ENCODE measurements around the gene TAS1R2. TPM values are rescaled to one million over a fixed set of nuclear protein-coding genes. Genes with fewer than 3 reads are reported as not detected.

Gene TAS1R2
- total RNA-seq, 1 experiment from 2014 or later, result not detected

DNA sequence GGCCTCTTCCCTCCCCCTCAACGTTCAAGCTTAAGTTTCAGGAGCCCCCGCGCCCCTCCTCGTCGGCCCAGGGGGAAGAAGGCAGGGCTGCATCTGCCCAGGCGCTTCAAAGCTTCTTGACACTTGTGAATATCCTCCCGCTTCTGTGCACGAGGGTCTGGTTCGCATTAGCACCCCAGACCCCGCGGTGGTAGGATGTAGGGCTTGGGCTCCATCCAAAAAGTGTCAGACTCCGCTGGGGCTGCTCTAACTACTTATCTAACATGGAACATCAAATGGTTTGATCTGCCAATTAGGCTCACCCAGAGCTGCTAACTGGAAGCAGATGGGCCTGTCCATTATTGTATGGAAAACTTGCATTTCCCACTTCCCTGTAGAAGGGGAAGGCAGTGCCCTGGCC is 28.9 kb downstream of the TAS1R2 start:
- DNase-seq, result no peak
- Histone ChIP-seq H3K4ac (ENCODE audit: low read depth, low read length) (no peak overlapping the region), H3K9ac (ENCODE audit: extremely low read depth, insufficient read length, low read length) (no peak overlapping the region), H2BK20ac (ENCODE audit: low read depth, low read length, poor library complexity, severe bottlenecking) (no peak overlapping the region), H3K23ac (ENCODE audit: insufficient read length, low read depth, low read length) (no peak overlapping the region), H3K9me3 (ENCODE audit: control insufficient read depth, low read depth, low read length) (no peaks in the 10 kb centered on the region), H2AFZ (ENCODE audit: low read length) (no peak overlapping the region), H4K8ac (replicated peaks; ENCODE audit: insufficient read length, low read depth, low read length) (no peak overlapping the region), H4K20me1 (ENCODE audit: control insufficient read depth, insufficient read depth, insufficient read length) (no peaks in the 10 kb centered on the region), H3T11ph (ENCODE audit: low read length) (no peak overlapping the region), H3K18ac (ENCODE audit: insufficient read length, low read depth, low read length) (no peak overlapping the region), H2BK12ac (ENCODE audit: insufficient read length, low read depth, low read length) (no peak overlapping the region), H2BK120ac (ENCODE audit: low read depth, low read length, poor library complexity, severe bottlenecking) (no peak overlapping the region), H3K4me1 (ENCODE audit: insufficient read depth, low read length) (no peaks in the 10 kb centered on the region), H3K14ac (ENCODE audit: insufficient read depth, low read length) (no peak overlapping the region), H2BK15ac (ENCODE audit: low read depth, low read length) (no peak overlapping the region), H3K79me2 (ENCODE audit: insufficient read depth, low read length) (no peaks in the 10 kb centered on the region), H3K4me2 (ENCODE audit: insufficient read depth, insufficient read length, low read length) (no peak overlapping the region), H3K27ac (ENCODE audit: insufficient read length, low read depth, low read length) (no peak overlapping the region), H3K56ac (ENCODE audit: insufficient read length, low read depth, low read length) (no peak overlapping the region), H3K23me2 (ENCODE audit: insufficient read length, low read depth, low read length, poor library complexity, severe bottlenecking) (no peaks in the 10 kb centered on the region), H3K79me1 (ENCODE audit: insufficient read depth, low read depth, low read length, poor library complexity, severe bottlenecking) (no peaks in the 10 kb centered on the region), H3K27me3 (ENCODE audit: insufficient read depth, low read length) (no peaks in the 10 kb centered on the region; the same call in 1 of the 2 replicates), H4K91ac (ENCODE audit: insufficient read length, low read depth, low read length) (no peak overlapping the region), H2AK5ac (ENCODE audit: insufficient read length, low read length) (no peak overlapping the region), H4K5ac (ENCODE audit: insufficient read length, low read depth, low read length) (no peak overlapping the region), H2BK5ac (ENCODE audit: insufficient read length, low read length) (no peak overlapping the region)
- no peaks in the 10 kb centered on the region for H3K4me1 Mint-ChIP-seq
- H3K27me3 Mint-ChIP-seq (ENCODE audit: low read depth), result peaks cover 42% of the 10 kb centered on the region
- TF ChIP-seq, protein P1, sequence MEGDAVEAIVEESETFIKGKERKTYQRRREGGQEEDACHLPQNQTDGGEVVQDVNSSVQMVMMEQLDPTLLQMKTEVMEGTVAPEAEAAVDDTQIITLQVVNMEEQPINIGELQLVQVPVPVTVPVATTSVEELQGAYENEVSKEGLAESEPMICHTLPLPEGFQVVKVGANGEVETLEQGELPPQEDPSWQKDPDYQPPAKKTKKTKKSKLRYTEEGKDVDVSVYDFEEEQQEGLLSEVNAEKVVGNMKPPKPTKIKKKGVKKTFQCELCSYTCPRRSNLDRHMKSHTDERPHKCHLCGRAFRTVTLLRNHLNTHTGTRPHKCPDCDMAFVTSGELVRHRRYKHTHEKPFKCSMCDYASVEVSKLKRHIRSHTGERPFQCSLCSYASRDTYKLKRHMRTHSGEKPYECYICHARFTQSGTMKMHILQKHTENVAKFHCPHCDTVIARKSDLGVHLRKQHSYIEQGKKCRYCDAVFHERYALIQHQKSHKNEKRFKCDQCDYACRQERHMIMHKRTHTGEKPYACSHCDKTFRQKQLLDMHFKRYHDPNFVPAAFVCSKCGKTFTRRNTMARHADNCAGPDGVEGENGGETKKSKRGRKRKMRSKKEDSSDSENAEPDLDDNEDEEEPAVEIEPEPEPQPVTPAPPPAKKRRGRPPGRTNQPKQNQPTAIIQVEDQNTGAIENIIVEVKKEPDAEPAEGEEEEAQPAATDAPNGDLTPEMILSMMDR (conservative IDR thresholded peaks at IDR 0.05), result no peak
- peaks cover 1 to 7% (median 4%) of the 10 kb centered on the region in 3 experiments; a peak in 3 of 7 replicates for H3K36me3 Mint-ChIP-seq (ENCODE audit: insufficient read depth in 1 of 3, low read depth in 3 of 3)
- WGBS (ENCODE audit: extremely low coverage, insufficient read length, low lambda C conversion rate), result no CpG with 5 or more reads among the region's 12 CpGs
- peaks cover 18 to 29% of the 10 kb centered on the region in 2 experiments for H3K9me3 Mint-ChIP-seq
- H3K4me3 Mint-ChIP-seq, result no peak overlapping the region
- H3K27ac Mint-ChIP-seq, result no peak overlapping the region

Measured in H9 (cell line).